ENCODE measurements around the gene LPCAT1.
"Not testable (repeated sequence)": the region's sequence is repeated elsewhere in the genome, so short reads cannot be mapped to it uniquely, and the experiment has no call there.

The LPCAT1 gene

DNA sequence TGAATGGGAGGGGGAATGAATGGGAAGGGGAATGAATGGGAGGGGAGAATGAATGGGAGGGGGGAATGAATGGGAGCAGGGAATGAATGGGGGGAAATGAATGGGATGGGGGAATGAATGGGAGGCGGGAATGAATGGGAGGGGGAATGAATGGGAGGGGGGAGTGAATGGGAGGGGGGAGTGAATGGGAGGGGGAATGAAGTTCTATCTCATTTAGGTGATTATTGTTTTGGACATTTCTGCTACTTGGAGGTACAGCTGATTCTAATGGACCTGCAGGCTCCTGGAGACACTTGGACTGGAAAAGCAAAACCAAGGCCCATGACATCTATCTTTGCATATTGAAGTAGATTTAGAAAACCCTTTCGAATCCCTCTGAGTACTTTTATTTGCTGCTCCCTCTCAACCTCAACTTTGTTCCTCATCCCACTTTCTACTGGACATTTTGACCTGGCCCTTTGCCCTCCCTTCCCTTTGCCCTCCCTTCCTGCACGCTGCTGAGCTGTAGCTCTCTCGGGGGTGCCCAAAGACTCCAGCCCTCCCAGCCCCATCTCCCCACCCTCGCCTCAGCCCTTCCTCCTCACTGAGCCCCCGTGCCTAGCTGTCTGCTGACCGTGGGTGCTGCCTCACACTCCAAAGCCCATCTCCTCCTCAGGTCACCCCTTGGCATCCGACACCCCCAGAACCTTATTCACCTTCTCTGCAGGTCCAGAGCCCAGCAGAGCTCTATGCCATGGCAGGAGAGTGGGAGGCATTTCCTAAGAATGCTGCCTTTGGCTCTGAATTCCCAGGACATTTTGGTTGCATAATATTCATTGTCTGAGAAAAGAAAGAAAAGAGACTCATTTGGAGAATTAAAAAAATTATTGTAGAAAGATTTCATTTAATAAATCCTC, 19.9 kb upstream of the LPCAT1 start:
- FAIRE-seq = no peak

DNA sequence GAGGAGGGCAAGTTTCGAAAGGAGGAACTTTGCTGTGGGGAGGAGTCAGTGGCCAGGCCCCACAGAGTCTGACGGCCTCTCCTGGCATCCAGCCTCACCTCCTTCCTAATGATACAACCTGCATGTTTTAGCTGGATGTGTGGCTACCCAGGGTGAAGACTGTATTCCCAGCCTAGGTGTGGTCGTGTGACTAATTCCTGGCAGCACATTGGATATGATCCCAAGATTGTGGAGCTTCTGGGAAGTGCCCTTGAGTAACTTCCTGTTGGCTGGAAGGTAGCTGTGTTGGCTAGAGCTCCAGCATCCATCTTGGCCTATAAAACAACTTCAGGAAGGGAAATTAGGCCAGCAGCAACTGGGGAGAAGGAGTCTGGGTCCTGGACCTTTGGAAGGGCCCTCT, 19.0 kb upstream of the LPCAT1 start:
- FAIRE-seq = no peak
- no peak for DNase-seq (ENCODE audit: insufficient read length, low spot score)

More for the DNA sequence above, 19.9 kb upstream of the LPCAT1 start:
- DNase-seq (ENCODE audit: insufficient read length, low spot score) = no peak

DNA sequence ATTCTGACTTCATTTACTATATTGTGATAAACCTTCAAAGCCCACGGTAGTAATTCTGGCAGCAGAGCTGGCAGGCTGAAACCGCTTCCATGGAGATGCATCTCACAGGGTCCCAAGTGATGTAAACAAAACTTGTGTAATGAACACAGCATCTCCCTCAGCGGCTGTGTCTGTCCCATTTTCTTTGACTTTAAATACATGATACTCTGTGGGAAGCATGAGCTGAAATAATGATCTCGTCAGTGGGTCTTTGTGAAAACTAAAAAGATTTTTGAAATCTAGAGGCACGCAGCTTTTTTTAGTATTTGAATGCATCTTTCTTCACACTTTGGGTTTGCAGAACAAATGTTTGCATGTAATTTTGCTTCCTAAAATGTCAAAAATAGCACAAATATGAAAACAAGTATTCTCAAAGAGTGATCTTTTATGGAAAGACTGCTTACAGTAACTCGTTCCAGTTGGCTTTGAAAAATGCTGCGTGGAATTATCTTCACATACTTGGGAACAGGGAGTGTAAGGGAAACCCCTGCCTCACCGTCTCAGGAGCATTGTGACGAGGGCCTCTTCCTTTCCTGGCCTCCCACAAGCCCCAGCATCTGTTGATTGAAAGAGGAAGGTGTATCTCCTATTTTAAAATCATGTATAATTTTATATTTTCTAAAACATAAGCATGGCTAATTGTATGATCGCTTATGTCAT, 18.1 kb upstream of the LPCAT1 start:
- FAIRE-seq (no peak), DNase-seq (ENCODE audit: insufficient read length, low spot score) (no peak)

DNA sequence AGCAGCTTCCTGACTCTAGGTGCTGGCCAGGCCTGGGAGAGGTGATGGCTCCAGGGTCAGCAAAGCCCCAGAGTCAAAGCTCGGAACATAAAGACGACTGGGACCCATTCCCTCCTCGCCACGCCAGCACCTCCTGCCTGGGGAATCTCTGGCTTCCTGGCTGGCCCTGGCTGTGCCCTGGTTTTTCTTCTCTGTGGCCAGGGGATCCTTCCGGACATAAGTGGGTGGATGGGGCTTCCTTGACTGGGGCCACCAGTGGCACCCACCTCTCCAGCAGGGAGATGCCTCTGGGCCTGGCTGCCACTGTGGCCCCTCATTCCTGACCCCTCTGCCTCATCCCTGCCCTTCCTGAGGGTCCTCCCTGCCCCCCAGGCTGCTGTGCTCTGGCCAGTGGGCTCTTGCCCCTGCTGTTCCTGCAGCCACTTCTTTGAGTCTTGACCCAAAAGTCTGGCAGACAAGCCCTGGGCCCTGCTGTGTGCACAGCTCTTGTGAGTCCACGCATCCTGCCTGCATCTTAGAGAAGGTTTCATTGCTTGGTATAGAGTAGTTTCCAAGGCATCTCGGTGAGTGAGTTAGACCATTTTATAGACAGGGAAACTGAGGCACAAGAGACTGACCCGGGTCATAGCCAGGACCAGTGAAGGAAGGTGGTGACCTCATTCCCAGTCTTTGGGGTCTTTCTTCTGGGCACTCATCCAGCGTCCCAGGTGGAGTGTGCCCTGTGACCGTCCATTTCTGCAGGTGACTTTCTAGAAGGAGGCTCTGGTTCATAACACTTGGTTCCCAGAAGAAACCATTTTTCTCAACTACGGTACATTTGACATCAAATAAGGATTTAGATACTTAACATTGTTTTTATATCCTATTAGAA, 17.3 kb upstream of the LPCAT1 start:
- FAIRE-seq = no peak
- no peak for DNase-seq (ENCODE audit: insufficient read length, low spot score)

DNA sequence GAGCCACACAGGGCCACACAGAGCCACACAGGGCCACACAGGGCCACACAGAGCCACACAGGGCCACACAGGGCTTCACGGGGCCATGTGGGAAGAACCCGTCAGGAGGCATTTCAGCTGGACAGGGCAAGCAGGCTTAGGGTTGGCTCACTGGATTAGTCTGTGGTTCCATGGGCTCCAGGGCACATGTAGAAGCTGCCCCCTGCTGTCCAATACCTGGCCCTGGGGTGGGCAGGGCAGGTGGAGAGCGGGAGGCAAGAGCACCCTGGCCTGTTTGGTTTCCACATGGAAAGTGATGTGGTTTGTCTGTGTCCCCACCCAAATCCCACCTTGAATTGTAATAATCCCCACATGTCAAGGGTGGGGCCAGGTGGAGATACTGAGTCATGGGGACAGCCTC, 16.4 kb upstream of the LPCAT1 start:
- no peak for FAIRE-seq
- no peak for DNase-seq (ENCODE audit: insufficient read length, low spot score)

DNA sequence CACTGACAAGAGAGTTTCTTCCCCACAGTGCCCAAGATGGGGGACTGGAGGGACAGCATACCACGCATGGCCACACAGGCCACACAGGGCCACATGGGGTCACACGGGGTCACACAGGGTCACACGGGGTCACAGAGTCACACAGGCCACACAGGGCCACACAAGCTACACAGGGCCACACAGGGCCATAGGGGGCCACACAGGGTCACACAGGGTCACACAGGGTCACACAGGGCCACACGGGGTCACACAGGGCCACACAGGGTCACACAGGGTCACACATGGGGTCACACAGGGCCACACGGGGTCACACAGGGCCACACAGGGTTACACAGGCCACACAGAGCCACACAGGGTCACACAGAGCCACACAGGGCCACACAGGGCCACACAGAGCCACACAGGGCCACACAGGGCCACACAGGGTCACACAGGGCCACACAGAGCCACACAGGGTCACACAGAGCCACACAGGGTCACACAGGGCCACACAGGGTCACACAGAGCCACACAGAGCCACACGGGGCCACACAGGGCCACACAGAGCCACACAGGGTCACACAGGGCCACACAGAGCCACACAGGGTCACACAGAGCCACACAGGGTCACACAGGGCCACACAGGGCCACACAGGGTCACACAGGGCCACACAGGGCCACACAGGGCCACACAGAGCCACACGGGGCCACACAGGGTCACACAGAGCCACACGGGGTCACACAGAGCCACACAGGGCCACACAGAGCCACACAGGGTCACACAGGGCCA, 15.8 kb upstream of the LPCAT1 start:
- not testable (repeated sequence) for DNase-seq (ENCODE audit: insufficient read length, low spot score); FAIRE-seq

DNA sequence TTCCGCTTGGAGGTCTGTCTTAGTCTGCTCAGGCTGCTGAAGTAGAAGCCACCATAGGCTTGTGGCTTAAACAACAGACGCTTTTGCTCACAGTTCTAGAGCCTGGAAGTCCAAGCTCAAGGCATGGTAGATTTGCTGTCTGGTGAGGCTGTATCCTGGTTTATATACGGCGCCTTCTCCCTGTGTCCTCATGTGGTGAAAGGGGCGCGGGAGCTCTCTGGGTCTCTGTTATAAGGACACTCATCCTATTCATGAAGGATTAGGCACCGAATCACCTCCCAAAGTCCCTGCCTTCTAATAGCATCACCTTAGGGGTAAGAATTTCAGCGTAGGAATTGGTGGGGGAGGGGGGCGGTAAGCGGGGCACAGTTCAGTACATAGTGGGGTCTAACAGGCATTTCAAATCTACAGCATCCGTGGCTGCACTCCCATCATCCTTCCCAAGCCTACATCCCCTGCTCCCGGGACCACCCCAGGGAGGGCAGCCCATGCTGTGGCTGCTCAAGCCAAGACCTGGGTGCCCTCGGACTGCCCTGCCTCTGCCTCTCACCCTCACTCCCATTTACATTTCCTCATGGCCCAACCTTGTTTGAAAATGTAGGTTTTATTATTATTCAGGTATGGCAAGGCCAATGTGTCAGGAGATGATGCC, 15.1 kb upstream of the LPCAT1 start:
- DNase-seq (ENCODE audit: insufficient read length, low spot score) = no peak
- FAIRE-seq = no peak

DNA sequence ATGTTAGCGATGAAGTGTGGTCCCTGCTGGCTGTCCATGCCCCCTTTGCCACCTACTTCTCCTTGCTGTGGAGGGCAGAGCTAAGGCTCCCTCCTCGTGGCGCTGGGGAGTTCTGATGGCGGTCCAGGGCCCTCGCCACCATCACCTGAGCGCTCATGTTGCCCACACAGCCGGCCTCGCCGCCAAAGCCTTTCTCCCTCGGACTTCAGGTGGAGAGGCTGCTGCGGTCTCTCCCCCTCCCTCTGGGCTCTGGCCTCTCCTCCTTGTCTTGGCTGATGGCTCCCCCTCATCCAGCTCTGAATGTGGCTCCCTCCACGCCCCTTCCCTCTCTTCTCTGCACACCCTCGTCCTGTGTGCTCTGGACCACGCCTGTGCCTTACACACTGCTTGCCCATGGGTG, 14.5 kb upstream of the LPCAT1 start:
- DNase-seq (ENCODE audit: insufficient read length, low spot score) (no peak), FAIRE-seq (no peak)

DNA sequence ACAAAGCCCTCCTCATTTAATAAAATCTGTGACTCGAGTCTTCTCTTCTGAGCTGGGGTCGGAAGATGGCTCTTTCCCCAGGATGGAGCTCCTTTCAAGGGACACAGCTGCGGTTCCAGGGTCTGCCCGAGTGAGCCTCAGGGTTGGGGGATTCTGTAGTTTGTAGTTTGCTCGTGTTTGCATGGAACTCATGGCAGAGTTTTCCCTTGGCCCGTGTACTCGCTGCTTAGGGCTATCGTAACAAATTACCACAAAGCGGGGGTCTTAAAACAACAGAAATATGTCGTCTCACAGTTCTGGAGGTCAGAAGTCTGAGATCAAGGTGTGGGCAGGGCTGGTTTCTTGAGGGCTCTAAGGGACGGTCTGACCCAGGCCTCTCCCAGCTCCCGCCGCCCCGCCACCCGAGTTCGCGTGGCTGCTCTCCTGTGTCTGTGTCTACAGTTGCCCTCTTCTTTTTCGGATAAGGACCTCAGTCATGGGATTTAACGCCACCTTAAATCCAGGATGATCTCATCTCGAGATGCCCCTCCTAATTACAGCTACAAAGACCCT, 13.9 kb upstream of the LPCAT1 start:
- FAIRE-seq (no peak), DNase-seq (ENCODE audit: insufficient read length, low spot score) (no peak)

DNA sequence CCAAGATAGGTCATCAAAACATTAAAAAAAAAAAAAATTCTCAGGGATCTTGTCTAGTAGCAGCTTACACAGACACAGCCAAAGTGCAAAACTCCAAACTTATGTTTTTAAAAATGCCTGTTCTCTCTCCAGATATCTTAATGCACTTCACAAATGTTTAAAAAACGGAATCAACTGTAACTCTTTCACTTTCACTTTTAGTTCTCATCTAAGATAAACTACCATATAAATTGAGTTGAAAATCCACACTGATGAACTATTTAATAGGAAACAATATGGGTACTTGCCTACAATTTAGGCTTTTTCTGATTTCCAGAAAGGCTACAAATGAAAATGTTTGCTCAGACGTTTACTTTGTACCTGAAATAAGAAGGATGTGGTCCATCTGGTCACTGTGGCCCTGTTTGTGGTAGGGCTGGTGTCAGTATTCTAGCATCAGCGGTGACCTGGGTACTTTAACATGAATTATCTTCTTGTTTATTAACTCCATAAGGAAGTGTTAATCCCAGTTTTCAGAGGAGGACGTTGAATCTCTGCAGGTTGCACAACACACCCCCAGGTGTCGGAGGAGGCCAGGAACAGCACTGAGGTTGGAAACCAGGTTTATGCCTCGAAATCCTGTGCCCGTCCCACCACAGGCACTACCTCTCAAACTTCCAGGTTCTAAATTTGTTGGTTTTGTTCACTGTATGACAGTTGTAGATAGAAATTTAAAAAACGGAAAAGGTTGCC, 13.3 kb upstream of the LPCAT1 start:
- FAIRE-seq (no peak), DNase-seq (ENCODE audit: insufficient read length, low spot score) (no peak)

DNA sequence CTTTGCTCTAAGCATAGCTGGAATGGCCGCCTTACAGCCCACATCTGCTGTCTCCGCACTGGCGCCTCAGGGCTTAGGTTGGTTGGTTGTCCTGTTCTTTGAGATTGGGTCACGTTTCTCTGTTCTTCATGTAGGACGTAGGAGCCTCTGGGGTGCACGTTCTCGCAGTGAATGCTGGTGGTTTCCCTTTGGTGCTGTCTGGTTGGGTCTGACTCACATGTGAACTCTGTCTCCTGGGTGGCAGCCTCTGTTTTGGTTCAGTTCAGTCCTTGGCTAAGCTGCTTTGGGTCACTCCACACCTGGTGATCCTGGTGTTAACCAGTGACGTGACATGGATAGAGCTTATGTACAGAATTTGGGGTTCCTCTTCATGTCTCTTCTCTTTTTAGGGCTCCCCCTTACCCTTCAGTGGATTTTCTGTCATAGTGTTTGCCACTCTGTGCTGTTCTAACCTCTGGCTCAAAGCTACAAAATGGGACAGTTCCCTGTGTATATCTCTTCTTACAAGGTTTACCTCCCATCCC, 12.6 kb upstream of the LPCAT1 start:
- FAIRE-seq (peak; percentile 92), DNase-seq (ENCODE audit: insufficient read length, low spot score) (peak; percentile 61)

DNA sequence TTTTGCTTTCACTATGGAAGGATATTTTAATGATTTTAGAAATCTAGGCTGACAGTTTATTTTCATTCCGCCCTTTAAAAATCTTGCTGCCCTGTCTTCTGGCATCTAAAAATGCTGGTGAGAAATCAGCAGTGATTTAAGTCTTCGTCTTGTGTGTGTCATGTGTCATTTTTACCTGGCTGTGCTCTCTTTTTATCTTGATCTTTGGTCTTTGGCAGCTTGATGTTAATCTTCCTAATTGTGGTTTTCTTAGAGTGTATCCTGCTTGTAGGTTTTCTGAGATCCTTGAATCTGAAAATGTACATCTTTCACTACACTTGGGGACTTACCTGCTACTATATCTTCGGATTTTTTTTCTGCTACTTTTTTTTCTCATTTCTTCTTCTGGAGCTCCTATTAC, 11.9 kb upstream of the LPCAT1 start:
- FAIRE-seq = no peak

DNA sequence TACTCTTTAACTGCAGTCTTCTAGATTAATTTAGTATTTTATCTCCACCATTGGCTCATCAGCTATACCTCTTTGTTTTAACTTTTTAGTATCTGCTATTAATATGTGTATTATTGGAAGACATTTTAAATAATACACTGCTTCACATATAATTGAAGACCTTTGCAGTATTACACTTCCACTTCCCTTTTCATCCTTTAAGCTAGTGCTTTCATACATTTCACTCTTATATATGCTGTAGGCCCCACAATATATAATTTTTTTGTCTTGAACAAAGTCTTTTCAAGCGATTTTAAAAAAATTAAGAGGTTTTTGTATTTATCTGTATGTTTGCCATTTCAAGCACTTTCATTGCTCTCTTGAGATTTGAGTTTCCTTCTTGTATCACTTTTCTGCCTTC, 8.6 kb upstream of the LPCAT1 start:
- DNase-seq (ENCODE audit: insufficient read length, low spot score) = no peak
- no peak for FAIRE-seq

More for the DNA sequence above, 11.9 kb upstream of the LPCAT1 start:
- DNase-seq (ENCODE audit: insufficient read length, low spot score) = no peak

DNA sequence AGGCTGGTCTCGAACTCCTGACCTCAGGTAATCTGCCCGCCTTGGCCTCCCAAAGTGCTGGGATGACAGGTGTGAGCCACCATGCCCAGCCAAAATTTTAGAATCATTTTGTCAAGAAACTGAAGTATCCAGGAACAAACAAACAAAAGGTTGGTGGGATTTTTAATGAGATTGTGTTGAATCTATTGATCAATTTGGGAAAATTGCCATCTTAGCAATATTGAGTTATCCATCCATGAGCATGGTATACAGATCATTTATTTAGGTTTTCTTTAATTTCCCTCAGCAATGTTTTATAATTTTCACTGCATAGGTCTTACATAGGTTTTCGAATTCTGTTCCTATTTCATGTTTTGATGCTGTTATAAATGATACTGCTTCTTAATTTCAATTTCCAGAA, 5.7 kb upstream of the LPCAT1 start:
- DNase-seq (ENCODE audit: insufficient read length, low spot score) = no peak
- FAIRE-seq = no peak

DNA sequence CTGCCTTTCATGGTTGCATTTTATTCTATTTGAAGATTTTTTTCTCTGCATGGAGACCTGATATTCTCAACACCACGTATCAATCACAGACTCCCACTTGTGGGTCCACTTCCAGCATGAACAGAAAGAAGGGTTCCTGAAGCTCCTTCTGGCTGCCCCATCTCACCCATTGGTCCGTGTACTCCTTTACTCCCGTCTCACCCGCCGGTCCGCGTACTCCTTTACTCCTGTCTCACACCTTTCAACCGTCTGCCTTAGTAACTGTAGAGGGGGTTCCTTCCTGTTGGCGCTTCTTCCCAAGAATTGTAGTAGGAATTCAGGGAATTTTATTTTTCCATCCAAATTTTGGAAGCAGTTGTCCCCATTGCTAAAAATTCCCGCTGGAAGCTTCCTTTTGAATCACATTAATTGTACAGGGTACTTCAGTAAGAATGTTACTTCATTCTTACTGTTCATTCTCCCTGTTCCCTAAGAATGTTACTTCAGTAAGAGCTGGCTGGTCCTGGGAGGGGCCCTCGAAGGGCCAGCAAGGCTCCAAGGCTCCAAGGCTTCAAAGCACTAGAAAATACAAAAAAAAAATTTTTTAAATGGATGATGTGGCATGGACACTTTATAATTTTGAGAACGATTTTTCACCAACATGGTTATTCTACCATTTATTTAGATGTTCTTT, 3.9 kb upstream of the LPCAT1 start:
- FAIRE-seq (no peak), DNase-seq (ENCODE audit: insufficient read length, low spot score) (no peak)

DNA sequence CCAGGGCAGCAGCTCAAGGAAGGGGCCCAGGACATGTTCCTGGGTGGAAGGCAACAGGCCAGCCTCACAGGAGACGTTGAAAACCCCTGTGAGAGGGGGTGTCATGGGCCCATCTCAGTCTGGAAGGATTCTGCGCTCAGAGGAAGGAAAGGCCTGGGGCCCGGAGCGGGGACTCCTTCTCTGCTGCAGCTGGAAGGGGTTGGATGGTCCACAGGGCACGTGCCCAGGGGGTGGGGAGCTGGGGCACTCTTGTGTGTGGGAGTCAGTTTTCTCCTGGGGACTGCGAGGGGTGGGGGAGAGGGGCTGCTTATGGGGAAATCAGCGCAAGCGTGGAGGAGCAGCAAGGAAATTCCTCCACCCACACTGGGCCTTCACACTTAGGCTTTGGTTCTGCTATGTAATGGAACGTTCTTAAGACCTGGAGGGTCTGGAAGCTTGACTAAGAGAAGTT, 2.9 kb upstream of the LPCAT1 start:
- FAIRE-seq (no peak), DNase-seq (ENCODE audit: insufficient read length, low spot score) (no peak)

DNA sequence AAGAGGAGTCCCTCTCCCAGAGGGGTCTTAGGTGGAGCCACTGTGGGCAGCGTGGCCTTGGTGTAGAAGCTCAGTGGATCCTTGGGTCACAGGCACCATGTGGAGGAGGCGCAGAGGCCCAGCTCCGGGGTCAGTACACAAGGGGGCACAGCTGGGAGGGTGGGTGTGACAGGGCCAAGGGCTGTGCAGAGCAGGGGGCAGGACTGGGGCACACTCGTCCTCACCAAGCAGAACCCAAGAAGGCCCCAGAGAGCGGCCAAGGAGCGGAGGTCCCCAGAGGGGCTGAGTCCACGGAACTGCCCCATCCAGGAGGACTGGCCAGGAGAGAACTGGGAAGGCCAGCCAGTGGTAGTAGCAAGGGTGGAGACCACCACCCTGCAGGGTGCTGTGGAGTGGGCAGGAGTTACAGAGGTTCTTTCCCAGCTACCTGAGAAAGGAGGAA, 2.5 kb upstream of the LPCAT1 start:
- FAIRE-seq (no peak), DNase-seq (ENCODE audit: insufficient read length, low spot score) (no peak)

DNA sequence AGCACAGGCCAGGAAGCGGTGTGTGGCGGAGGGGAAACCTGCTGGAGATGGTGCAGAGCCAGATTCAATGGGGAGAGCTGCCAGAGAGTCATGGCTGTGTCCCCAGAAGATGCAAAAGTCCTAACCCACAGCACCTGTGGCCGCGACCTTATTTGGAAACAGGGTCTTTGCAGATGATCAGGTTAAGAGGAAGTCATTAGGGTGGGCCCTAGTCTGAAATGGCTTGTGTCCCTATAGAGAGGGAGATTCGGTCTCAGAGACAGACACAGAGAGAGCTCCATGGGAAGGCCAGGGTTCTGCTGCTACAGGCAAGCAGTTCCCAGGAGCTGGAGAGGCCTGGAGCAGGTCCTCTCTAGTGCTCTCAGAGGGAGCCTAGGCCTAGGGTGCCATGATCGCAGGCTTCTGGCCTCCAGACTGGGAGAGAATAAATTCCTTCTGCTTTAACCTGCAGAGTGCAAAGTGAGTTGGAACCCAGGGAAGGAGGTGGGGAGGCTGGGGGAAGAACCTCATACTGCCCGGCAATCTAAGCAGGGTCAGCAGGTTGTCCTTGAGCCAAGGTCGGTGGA, 1.9 kb upstream of the LPCAT1 start:
- DNase-seq (ENCODE audit: insufficient read length, low spot score) (no peak), FAIRE-seq (peak; percentile 72)

All from GM19239 (cell line).